ENCODE results near the gene NHEJ1.
A peak's percentile ranks its signal among the peaks of the same experiment; 100 is the strongest.

NHEJ1 gene

GRCh38 chr2:219182331-219183150 is 21.9 kb upstream of the NHEJ1 start:
- FAIRE-seq (no peak), DNase-seq (ENCODE audit: insufficient read length, low spot score) (no peak)
- TF ChIP-seq TAF1 (IDR thresholded peaks at IDR 0.05; ENCODE audit: low read depth, low read length), result no peak
- TF ChIP-seq POLR2AphosphoS5 (IDR thresholded peaks at IDR 0.05; ENCODE audit: low read depth, low read length), result no peak
- TF ChIP-seq POU2F2 (IDR thresholded peaks at IDR 0.05; ENCODE audit: low read depth, low read length), result no peak
- no peak for TF ChIP-seq SPI1 (IDR thresholded peaks at IDR 0.05; ENCODE audit: low read depth, low read length)
- TF ChIP-seq POLR2A (IDR thresholded peaks at IDR 0.05; ENCODE audit: low read depth, low read length), result no peak
- TF ChIP-seq PAX5 (IDR thresholded peaks at IDR 0.05; ENCODE audit: insufficient read depth, low read length, severe bottlenecking), result no peak

- DNase-seq (ENCODE audit: insufficient read length, low spot score) (no peak), FAIRE-seq (no peak)
- TF ChIP-seq PAX5 (IDR thresholded peaks at IDR 0.05; ENCODE audit: insufficient read depth, low read length, severe bottlenecking) (no peak), POLR2A (IDR thresholded peaks at IDR 0.05; ENCODE audit: low read depth, low read length) (no peak), SPI1 (IDR thresholded peaks at IDR 0.05; ENCODE audit: low read depth, low read length) (no peak), POLR2AphosphoS5 (IDR thresholded peaks at IDR 0.05; ENCODE audit: low read depth, low read length) (no peak), POU2F2 (IDR thresholded peaks at IDR 0.05; ENCODE audit: low read depth, low read length) (no peak), TAF1 (IDR thresholded peaks at IDR 0.05; ENCODE audit: low read depth, low read length) (no peak)
Measured at GRCh38 chr2:219181531-219181930, 20.9 kb upstream of the NHEJ1 start.

DNA sequence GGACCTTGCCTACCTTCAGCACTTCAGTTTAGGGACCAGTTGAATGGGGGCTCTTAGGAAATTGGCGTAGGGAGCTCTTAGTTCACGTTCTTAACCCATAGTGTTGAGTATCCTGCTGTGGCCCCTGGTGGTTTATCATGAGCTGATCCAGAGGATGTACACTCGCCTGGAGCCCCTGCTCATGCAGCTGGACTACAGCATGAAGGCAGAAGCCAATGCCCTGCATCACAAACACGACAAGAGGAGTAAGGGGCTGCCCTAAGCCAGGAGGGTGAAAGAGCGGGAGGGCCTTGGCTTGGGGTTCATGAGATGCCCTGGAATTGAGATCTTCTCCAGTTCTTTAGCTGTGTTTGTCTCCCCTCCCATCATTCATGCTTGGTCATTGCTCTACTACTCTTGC is 20.3 kb upstream of the NHEJ1 start:
- no peak for TF ChIP-seq POLR2A (IDR thresholded peaks at IDR 0.05; ENCODE audit: low read depth, low read length)
- no peak for TF ChIP-seq POU2F2 (IDR thresholded peaks at IDR 0.05; ENCODE audit: low read depth, low read length)
- no peak for TF ChIP-seq SPI1 (IDR thresholded peaks at IDR 0.05; ENCODE audit: low read depth, low read length)
- FAIRE-seq (no peak), DNase-seq (ENCODE audit: insufficient read length, low spot score) (no peak)

DNA sequence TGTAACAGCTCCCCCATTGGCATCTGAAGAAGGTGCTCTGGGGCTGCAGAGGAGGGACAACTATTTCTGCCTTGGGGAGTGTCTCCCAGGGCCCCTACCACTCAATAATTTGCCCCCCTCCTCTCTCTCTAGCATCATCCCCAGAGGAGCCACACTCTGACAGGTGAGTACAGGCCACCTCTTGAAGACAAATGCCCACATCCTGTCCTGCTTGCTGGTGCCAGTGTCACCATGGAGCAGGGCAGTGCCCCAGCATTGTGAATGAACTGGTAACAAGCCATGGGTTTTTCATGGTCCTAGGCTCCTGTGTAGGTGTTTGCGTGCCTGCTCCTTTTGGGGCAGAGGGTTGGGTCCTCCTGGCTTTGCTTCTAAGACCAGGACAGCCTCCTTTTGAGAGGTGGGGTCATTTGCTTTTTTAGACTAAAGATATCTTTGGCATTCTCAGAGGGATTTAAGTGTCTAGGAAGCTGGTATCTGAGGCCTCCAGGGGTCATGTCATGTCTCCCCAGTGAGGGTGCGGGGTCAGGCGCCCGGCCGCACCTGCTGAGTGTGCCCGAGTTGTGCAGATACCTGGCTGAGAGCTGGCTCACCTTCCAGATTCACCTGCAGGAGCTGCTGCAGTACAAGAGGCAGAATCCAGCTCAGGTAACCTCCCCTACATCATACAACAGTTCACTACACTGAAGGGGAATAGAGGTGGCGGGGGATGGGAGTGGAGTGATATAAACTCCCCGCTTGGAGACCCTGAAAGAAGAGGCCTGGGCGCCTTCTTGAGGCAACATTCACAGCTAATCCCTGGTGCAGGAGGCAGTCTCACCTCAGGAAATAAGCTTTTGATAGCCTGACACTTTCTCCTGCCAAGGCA is 19.2 kb upstream of the NHEJ1 start:
- DNase-seq (ENCODE audit: insufficient read length, low spot score), result no peak
- TF ChIP-seq SPI1 (IDR thresholded peaks at IDR 0.05; ENCODE audit: low read depth, low read length) (no peak), PAX5 (IDR thresholded peaks at IDR 0.05; ENCODE audit: insufficient read depth, low read length, severe bottlenecking) (no peak), POU2F2 (IDR thresholded peaks at IDR 0.05; ENCODE audit: low read depth, low read length) (no peak), POLR2AphosphoS5 (IDR thresholded peaks at IDR 0.05; ENCODE audit: low read depth, low read length) (no peak), TAF1 (IDR thresholded peaks at IDR 0.05; ENCODE audit: low read depth, low read length) (no peak), POLR2A (IDR thresholded peaks at IDR 0.05; ENCODE audit: low read depth, low read length) (no peak)
- no peak for FAIRE-seq

DNA sequence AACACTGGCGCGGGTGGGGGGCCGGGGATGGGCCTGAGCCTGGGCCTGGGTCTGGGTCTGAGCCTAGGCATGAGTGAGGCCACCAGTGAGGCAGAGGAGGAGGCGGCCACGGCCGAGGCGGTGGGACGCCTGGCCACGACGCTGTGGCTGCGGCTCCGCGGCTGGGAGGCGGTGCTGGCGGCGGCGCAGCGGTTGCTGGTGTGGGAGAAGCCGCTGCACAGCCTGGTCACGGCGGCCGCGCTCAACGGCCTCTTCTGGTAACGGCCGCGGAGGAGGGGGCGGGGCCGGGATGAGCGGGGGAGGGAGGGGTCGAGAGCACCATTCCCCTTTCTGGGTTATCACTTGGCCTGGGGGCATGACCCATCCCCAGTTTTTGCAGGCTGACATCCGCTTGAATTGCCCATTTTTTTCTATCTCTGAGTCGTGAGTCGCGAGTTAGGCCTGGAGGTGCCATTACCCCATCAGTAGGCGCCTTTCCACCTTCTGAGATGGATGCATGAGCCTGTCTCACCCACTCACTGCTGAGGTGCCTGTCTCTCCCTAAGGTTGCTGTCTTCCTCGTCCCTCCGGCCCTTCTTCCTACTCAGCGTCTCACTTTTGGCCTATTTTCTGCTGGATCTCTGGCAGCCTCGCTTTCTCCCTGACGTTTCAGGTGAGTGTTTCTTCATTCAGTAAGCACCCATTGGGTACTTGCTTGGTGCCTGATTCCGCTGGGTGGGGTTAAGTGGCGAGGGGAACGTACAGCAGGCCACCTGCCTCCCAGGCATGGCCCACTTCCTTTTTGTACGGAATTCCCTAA is 18.0 kb upstream of the NHEJ1 start:
- TF ChIP-seq SPI1 (IDR thresholded peaks at IDR 0.05; ENCODE audit: low read depth, low read length), result peak; percentile 25; the same call in 1 of the 2 replicates
- no peak for TF ChIP-seq POU2F2 (IDR thresholded peaks at IDR 0.05; ENCODE audit: low read depth, low read length)
- TF ChIP-seq POLR2AphosphoS5 (IDR thresholded peaks at IDR 0.05; ENCODE audit: low read depth, low read length), result no peak
- no peak for TF ChIP-seq POLR2A (IDR thresholded peaks at IDR 0.05; ENCODE audit: low read depth, low read length)
- TF ChIP-seq PAX5 (IDR thresholded peaks at IDR 0.05; ENCODE audit: insufficient read depth, low read length, severe bottlenecking), result no peak
- no peak for TF ChIP-seq TAF1 (IDR thresholded peaks at IDR 0.05; ENCODE audit: low read depth, low read length)
- DNase-seq (ENCODE audit: insufficient read length, low spot score), result no peak

GRCh38 chr2:219177552-219178376 is 17.1 kb upstream of the NHEJ1 start, which contains the start of gene RETREG2:
Gene RETREG2, plus strand, starts transcription at chr2:219178275. Its CDS starts 78 bp downstream, at chr2:219178353.
- peak; percentile 97 for DNase-seq (ENCODE audit: insufficient read length, low spot score)
- TF ChIP-seq POLR2AphosphoS5 (IDR thresholded peaks at IDR 0.05; ENCODE audit: low read depth, low read length) (peak; percentile 81), POU2F2 (IDR thresholded peaks at IDR 0.05; ENCODE audit: low read depth, low read length) (no peak), TAF1 (IDR thresholded peaks at IDR 0.05; ENCODE audit: low read depth, low read length) (peak; percentile 67), PAX5 (IDR thresholded peaks at IDR 0.05; ENCODE audit: insufficient read depth, low read length, severe bottlenecking) (no peak), POLR2A (IDR thresholded peaks at IDR 0.05; ENCODE audit: low read depth, low read length) (peak; percentile 82), SPI1 (IDR thresholded peaks at IDR 0.05; ENCODE audit: low read depth, low read length) (peak; percentile 72)
- peak; percentile 99 for FAIRE-seq

More for the DNA sequence above, 18.0 kb upstream of the NHEJ1 start:
- no peak for FAIRE-seq

DNA sequence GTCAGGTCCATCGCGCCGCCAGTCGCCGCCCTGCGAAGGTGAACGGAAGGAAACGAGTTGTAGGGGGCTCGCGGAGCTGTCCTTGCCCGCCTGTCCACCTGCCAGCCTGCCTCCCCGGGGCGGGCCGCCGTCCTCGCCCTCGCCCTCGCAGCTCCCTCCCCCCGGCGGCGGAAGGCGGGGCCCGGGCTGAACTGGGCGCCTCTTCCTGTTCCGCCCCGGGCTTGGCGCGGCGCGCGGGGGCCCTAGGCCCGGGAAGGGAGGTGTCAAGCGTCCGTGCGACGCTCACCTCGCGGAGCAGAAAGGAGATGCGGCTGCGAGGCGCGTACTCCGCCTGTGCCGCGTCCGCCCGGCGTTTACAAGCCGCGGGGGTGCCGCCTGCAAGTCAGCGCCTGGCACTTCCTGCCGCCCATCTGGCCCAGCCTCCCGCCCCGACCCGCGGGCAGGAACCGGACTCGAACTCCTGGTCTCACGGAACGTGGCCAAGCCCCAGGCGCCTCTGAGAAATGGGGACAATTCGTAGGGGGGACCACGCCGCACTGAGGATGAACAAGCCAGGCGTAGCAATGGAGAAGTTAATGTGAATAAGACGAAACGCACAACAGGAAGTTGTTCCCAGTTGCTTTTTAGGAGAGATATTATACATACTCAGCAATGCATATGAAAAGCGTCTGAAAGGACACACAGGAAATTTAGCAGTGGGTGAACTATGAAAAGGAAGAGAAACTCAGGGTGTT is 16.4 kb upstream of the NHEJ1 start, which contains the start of gene CNPPD1:
CNPPD1 (minus strand) TSS at position 108 of the 734 bp plus-strand sequence; CDS start at position 11, 97 bp downstream.
- TF ChIP-seq POU2F2 (IDR thresholded peaks at IDR 0.05; ENCODE audit: low read depth, low read length) (no peak), POLR2AphosphoS5 (IDR thresholded peaks at IDR 0.05; ENCODE audit: low read depth, low read length) (peak; percentile 73), POLR2A (IDR thresholded peaks at IDR 0.05; ENCODE audit: low read depth, low read length) (peak; percentile 85), TAF1 (IDR thresholded peaks at IDR 0.05; ENCODE audit: low read depth, low read length) (peak; percentile 50; the same call in 1 of the 2 replicates), SPI1 (IDR thresholded peaks at IDR 0.05; ENCODE audit: low read depth, low read length) (peak; percentile 45; the same call in 1 of the 2 replicates)
- FAIRE-seq (peak; percentile 96), DNase-seq (ENCODE audit: insufficient read length, low spot score) (peak; percentile 89)

All from GM12891 (cell line).